ENCODE measurements around the gene HYAL2.

Gene HYAL2

GRCh38 chr3:50347187-50347813 is 24.8 kb upstream of the HYAL2 start:
- H2BK5ac ChIP-seq (ENCODE audit: low read length) = no peak overlapping the region
- H3K79me1 ChIP-seq (ENCODE audit: low read length) = no peaks in the 10 kb centered on the region
- H4K5ac ChIP-seq (ENCODE audit: low read length) = no peak overlapping the region
- DNase-seq = peak; percentile 71
- H3K4me1 ChIP-seq (ENCODE audit: control insufficient read depth, low read depth, low read length) = peaks cover 8% of the 10 kb centered on the region
- no peak overlapping the region for H3K18ac ChIP-seq (ENCODE audit: low read length)
- no peak overlapping the region for H2BK120ac ChIP-seq (ENCODE audit: low read depth, low read length)
- H3K79me2 ChIP-seq (ENCODE audit: control insufficient read depth, insufficient read depth, low read length) = no peaks in the 10 kb centered on the region
- no peaks in the 10 kb centered on the region for H3K27me3 ChIP-seq (ENCODE audit: insufficient read depth, low read length, poor library complexity)
- no peaks in the 10 kb centered on the region for H3K36me3 ChIP-seq (ENCODE audit: control insufficient read depth, insufficient read depth, low read length)
- no peak overlapping the region for H3K9ac ChIP-seq (ENCODE audit: low read length)
- H2AK5ac ChIP-seq (ENCODE audit: low read length) = no peak overlapping the region
- no peak overlapping the region for H3K27ac ChIP-seq (ENCODE audit: low read depth, low read length)
- WGBS (ENCODE audit: extremely low coverage, insufficient coverage, low lambda C conversion rate) = no CpG with 5 or more reads among the region's 14 CpGs
- no peak overlapping the region for H2BK15ac ChIP-seq (replicated peaks; ENCODE audit: low read depth)
- no peak overlapping the region for H3K4me3 ChIP-seq (ENCODE audit: low read length)
- H3K56ac ChIP-seq (ENCODE audit: low read length) = no peak overlapping the region
- H3K4ac ChIP-seq (ENCODE audit: low read depth, low read length) = no peak overlapping the region
- H4K8ac ChIP-seq (ENCODE audit: low read depth, low read length) = no peak overlapping the region
- no peak overlapping the region for H3K23ac ChIP-seq (ENCODE audit: low read length)
- H3K4me2 ChIP-seq (ENCODE audit: low read length) = no peak overlapping the region

- Histone ChIP-seq H3K4me2 (ENCODE audit: low read length) (peak within 1 kb of the TSS; percentile 79), H3K9ac (ENCODE audit: low read length) (peak within 1 kb of the TSS; percentile 58), H4K8ac (ENCODE audit: low read depth, low read length) (no peak within 1 kb of the TSS), H2BK5ac (ENCODE audit: low read length) (no peak within 1 kb of the TSS), H3K79me1 (ENCODE audit: low read length) (no peaks in the 10 kb centered on the region), H2BK15ac (replicated peaks; ENCODE audit: low read depth) (no peak within 1 kb of the TSS), H3K4me1 (ENCODE audit: control insufficient read depth, low read depth, low read length) (peaks cover 5% of the 10 kb centered on the region), H3K27me3 (ENCODE audit: insufficient read depth, low read length, poor library complexity) (no peaks in the 10 kb centered on the region), H3K18ac (ENCODE audit: low read length) (no peak within 1 kb of the TSS), H3K36me3 (ENCODE audit: control insufficient read depth, insufficient read depth, low read length) (no peaks in the 10 kb centered on the region), H3K23ac (ENCODE audit: low read length) (no peak within 1 kb of the TSS), H2BK120ac (ENCODE audit: low read depth, low read length) (no peak within 1 kb of the TSS), H3K4me3 (ENCODE audit: low read length) (no peak within 1 kb of the TSS), H4K5ac (ENCODE audit: low read length) (no peak within 1 kb of the TSS), H3K27ac (ENCODE audit: low read depth, low read length) (no peak within 1 kb of the TSS), H3K56ac (ENCODE audit: low read length) (peak within 1 kb of the TSS; percentile 75), H3K79me2 (ENCODE audit: control insufficient read depth, insufficient read depth, low read length) (no peaks in the 10 kb centered on the region), H2AK5ac (ENCODE audit: low read length) (no peak within 1 kb of the TSS), H3K4ac (ENCODE audit: low read depth, low read length) (no peak within 1 kb of the TSS)
- no CpG with 5 or more reads among the region's 45 CpGs for WGBS (ENCODE audit: extremely low coverage, insufficient coverage, low lambda C conversion rate)
- DNase-seq = peak; percentile 78
Observed at GRCh38 chr3:50345586-50346234, 23.2 kb upstream of the HYAL2 start, which contains the start of gene ZMYND10. ZMYND10 (minus strand) TSS chr3:50345732; CDS start chr3:50345579, 153 bp downstream.

- H4K5ac ChIP-seq (ENCODE audit: low read length) = no peak overlapping the region
- H3K4ac ChIP-seq (ENCODE audit: low read depth, low read length) = no peak overlapping the region
- peaks cover 5% of the 10 kb centered on the region for H3K27me3 ChIP-seq (ENCODE audit: insufficient read depth, low read length, poor library complexity)
- no peak overlapping the region for H3K4me2 ChIP-seq (ENCODE audit: low read length)
- H3K56ac ChIP-seq (ENCODE audit: low read length) = no peak overlapping the region
- H3K79me2 ChIP-seq (ENCODE audit: control insufficient read depth, insufficient read depth, low read length) = no peaks in the 10 kb centered on the region
- H3K79me1 ChIP-seq (ENCODE audit: low read length) = no peaks in the 10 kb centered on the region
- no peak overlapping the region for H2BK5ac ChIP-seq (ENCODE audit: low read length)
- no peak overlapping the region for H3K18ac ChIP-seq (ENCODE audit: low read length)
- peak overlapping the region; percentile 43 for H3K9ac ChIP-seq (ENCODE audit: low read length)
- no peak overlapping the region for H2AK5ac ChIP-seq (ENCODE audit: low read length)
- no peak overlapping the region for H4K8ac ChIP-seq (ENCODE audit: low read depth, low read length)
- H3K27ac ChIP-seq (ENCODE audit: low read depth, low read length) = no peak overlapping the region
- no peak for DNase-seq
- no peak overlapping the region for H3K4me3 ChIP-seq (ENCODE audit: low read length)
- no peaks in the 10 kb centered on the region for H3K36me3 ChIP-seq (ENCODE audit: control insufficient read depth, insufficient read depth, low read length)
- no CpG with 5 or more reads among the region's 8 CpGs for WGBS (ENCODE audit: extremely low coverage, insufficient coverage, low lambda C conversion rate)
- H2BK120ac ChIP-seq (ENCODE audit: low read depth, low read length) = no peak overlapping the region
- H3K4me1 ChIP-seq (ENCODE audit: control insufficient read depth, low read depth, low read length) = peaks cover 1% of the 10 kb centered on the region
- H2BK15ac ChIP-seq (replicated peaks; ENCODE audit: low read depth) = no peak overlapping the region
- no peak overlapping the region for H3K23ac ChIP-seq (ENCODE audit: low read length)
Observed at GRCh38 chr3:50345008-50345407, 22.5 kb upstream of the HYAL2 start.

GRCh38 chr3:50342813-50343633 is 20.5 kb upstream of the HYAL2 start:
- H2BK5ac ChIP-seq (ENCODE audit: low read length) = no peak overlapping the region
- DNase-seq = peak; percentile 73
- peaks cover 10% of the 10 kb centered on the region for H3K27me3 ChIP-seq (ENCODE audit: insufficient read depth, low read length, poor library complexity)

GRCh38 chr3:50341996-50342650 is 19.6 kb upstream of the HYAL2 start:
- H3K27me3 ChIP-seq (ENCODE audit: insufficient read depth, low read length, poor library complexity) = peaks cover 10% of the 10 kb centered on the region
- H3K9ac ChIP-seq (ENCODE audit: low read length) = no peak overlapping the region
- WGBS (ENCODE audit: extremely low coverage, insufficient coverage, low lambda C conversion rate) = no CpG with 5 or more reads among the region's 13 CpGs

More at GRCh38 chr3:50342813-50343633, 20.5 kb upstream of the HYAL2 start:
- Histone ChIP-seq H3K4me3 (ENCODE audit: low read length) (no peak overlapping the region), H3K4me2 (ENCODE audit: low read length) (no peak overlapping the region), H3K4me1 (ENCODE audit: control insufficient read depth, low read depth, low read length) (no peaks in the 10 kb centered on the region), H3K56ac (ENCODE audit: low read length) (no peak overlapping the region), H4K5ac (ENCODE audit: low read length) (no peak overlapping the region), H2BK15ac (replicated peaks; ENCODE audit: low read depth) (no peak overlapping the region), H3K27ac (ENCODE audit: low read depth, low read length) (no peak overlapping the region), H3K4ac (ENCODE audit: low read depth, low read length) (no peak overlapping the region), H2AK5ac (ENCODE audit: low read length) (no peak overlapping the region), H3K9ac (ENCODE audit: low read length) (no peak overlapping the region), H3K36me3 (ENCODE audit: control insufficient read depth, insufficient read depth, low read length) (no peaks in the 10 kb centered on the region), H3K23ac (ENCODE audit: low read length) (no peak overlapping the region), H4K8ac (ENCODE audit: low read depth, low read length) (no peak overlapping the region), H2BK120ac (ENCODE audit: low read depth, low read length) (no peak overlapping the region), H3K79me1 (ENCODE audit: low read length) (no peaks in the 10 kb centered on the region), H3K79me2 (ENCODE audit: control insufficient read depth, insufficient read depth, low read length) (no peaks in the 10 kb centered on the region), H3K18ac (ENCODE audit: low read length) (no peak overlapping the region)
- WGBS (ENCODE audit: extremely low coverage, insufficient coverage, low lambda C conversion rate) = no CpG with 5 or more reads among the region's 13 CpGs

More at GRCh38 chr3:50341996-50342650, 19.6 kb upstream of the HYAL2 start:
- Histone ChIP-seq H3K4me3 (ENCODE audit: low read length) (no peak overlapping the region), H3K18ac (ENCODE audit: low read length) (no peak overlapping the region), H4K8ac (ENCODE audit: low read depth, low read length) (no peak overlapping the region), H3K4ac (ENCODE audit: low read depth, low read length) (no peak overlapping the region), H3K79me1 (ENCODE audit: low read length) (no peaks in the 10 kb centered on the region), H3K36me3 (ENCODE audit: control insufficient read depth, insufficient read depth, low read length) (no peaks in the 10 kb centered on the region), H3K79me2 (ENCODE audit: control insufficient read depth, insufficient read depth, low read length) (no peaks in the 10 kb centered on the region), H2BK5ac (ENCODE audit: low read length) (no peak overlapping the region), H2BK120ac (ENCODE audit: low read depth, low read length) (no peak overlapping the region), H4K5ac (ENCODE audit: low read length) (no peak overlapping the region), H3K4me1 (ENCODE audit: control insufficient read depth, low read depth, low read length) (no peaks in the 10 kb centered on the region), H3K27ac (ENCODE audit: low read depth, low read length) (no peak overlapping the region), H3K56ac (ENCODE audit: low read length) (no peak overlapping the region), H3K23ac (ENCODE audit: low read length) (no peak overlapping the region), H3K4me2 (ENCODE audit: low read length) (no peak overlapping the region), H2BK15ac (replicated peaks; ENCODE audit: low read depth) (no peak overlapping the region), H2AK5ac (ENCODE audit: low read length) (no peak overlapping the region)
- no peak for DNase-seq
